Natural killer cell (primary cell): ENCODE data around the gene MTREX. TPM values are rescaled to one million over a fixed set of nuclear protein-coding genes. Genes with fewer than 3 reads are reported as not detected.

Experiments used
- ATAC-seq, 3 donors: fragments of 150-1000 bp in 2 of 3; fragments of 200-7000 bp in 1 of 3; cut with Tn5 transposase; 1 replicate in 1 of 3; 2 replicates in 2 of 3; pipeline ENCODE4 v1.10.0; 2021; ENCODE audit warnings: mild to moderate bottlenecking in 2 of 3, moderate library complexity in 2 of 3
- DNase-seq, 2 donors: peaks; one replicate each; pipeline versions ENCODE4 v3.0.0 to v3.0.0-alpha.2; 2013 to 2021; ENCODE audit warnings: mixed read lengths in 1 of 2
- H3K27ac ChIP-seq: one replicate; pipeline ENCODE4 v1.5.1; 2013; ENCODE audit warnings: mild to moderate bottlenecking, low read length
- H3K27me3 ChIP-seq: one replicate; pipeline ENCODE4 v1.6.1; 2013; ENCODE audit warnings: low read length; ENCODE audit not compliant: control insufficient read depth, insufficient read depth
- H3K36me3 ChIP-seq: one replicate; pipeline ENCODE4 v1.6.1; 2013; ENCODE audit warnings: low read length; ENCODE audit not compliant: control insufficient read depth, insufficient read depth
- H3K4me1 ChIP-seq: one replicate; pipeline ENCODE4 v1.6.1; 2013; ENCODE audit warnings: low read length; ENCODE audit not compliant: control insufficient read depth, insufficient read depth
- H3K4me3 ChIP-seq: one replicate; pipeline ENCODE4 v1.5.1; 2013; ENCODE audit warnings: low read length
- H3K9me3 ChIP-seq: one replicate; pipeline ENCODE4 v1.6.1; 2013; ENCODE audit warnings: low read length; ENCODE audit not compliant: control insufficient read depth, insufficient read depth
- H3K27ac Mint-ChIP-seq, 2 donors: one replicate each; pipeline ENCODE4 v1.8.0; 2022; ENCODE audit warnings: mild to moderate bottlenecking in 2 of 2, mixed read lengths in 2 of 2, moderate library complexity in 1 of 2
- H3K27me3 Mint-ChIP-seq, 2 donors: one replicate each; pipeline ENCODE4 v1.8.0; 2022; ENCODE audit warnings: low read depth in 2 of 2, mixed read lengths in 2 of 2
- H3K36me3 Mint-ChIP-seq: one replicate; pipeline ENCODE4 v1.8.0; 2022; ENCODE audit warnings: mixed read lengths
- H3K4me1 Mint-ChIP-seq, 2 donors: one replicate each; pipeline ENCODE4 v1.8.0; 2022; ENCODE audit warnings: mixed read lengths in 2 of 2
- H3K4me3 Mint-ChIP-seq: one replicate; pipeline ENCODE4 v1.8.0; 2022; ENCODE audit warnings: mild to moderate bottlenecking, moderate library complexity, mixed read lengths
- H3K9me3 Mint-ChIP-seq, 2 donors: one replicate each; pipeline ENCODE4 v1.8.0; 2022; ENCODE audit warnings: mixed read lengths in 2 of 2
- CTCF ChIP-seq: fragments of 200-600 bp; IDR thresholded peaks from one replicate; pipeline ENCODE4 v1.8.0; 2022; ENCODE audit warnings: antibody characterized with exemption
- WGBS: methylation state at CpG from one replicate; pipeline ENCODE4 v1.1.7; 2013; ENCODE audit warnings: missing lambda C conversion rate; ENCODE audit not compliant: insufficient coverage; 5-methylcytosine and 5-hydroxymethylcytosine counted together
- intact Hi-C: fragments of 100-400 bp; cut with micrococcal nuclease; formaldehyde crosslinking; loops from one replicate; pipeline ENCODE4 v1.14.2; 2022
- total RNA-seq, 4 donors: library from RNA; stranded (reverse); fragments of 120-200 nt in 1 of 4; gene quantifications; one replicate each; pipeline versions ENCODE4 v1.2.3 to v1.2.4, GENCODE V29; 2013 to 2022

The MTREX gene
- total RNA-seq, 3 donors from 2014 or later (not counting 1 experiment from before 2014, with no cell fraction given) = 64.5 to 82.2 (median 77.6) TPM

DNA sequence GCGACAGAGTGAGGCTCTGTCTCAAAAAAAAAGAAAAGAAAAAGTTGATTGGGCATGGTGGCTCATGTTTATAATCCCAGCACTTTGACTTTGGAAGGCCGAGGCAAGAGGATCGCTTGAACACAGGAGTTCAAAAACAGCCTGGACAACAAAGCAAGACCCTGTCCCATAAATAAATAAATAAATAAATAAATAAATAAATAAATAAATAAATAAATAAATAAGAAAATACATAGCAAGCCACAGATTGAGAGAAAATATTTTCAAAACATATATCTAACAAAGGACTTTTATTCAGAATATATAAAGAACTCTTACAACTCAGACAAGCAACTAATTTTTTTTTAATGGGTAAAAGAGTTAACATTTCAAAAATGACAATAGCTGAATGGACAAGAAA is 155.8 kb downstream of the MTREX start:
- no peak overlapping the region for H3K27ac Mint-ChIP-seq
- no peak for DNase-seq
- H3K36me3 Mint-ChIP-seq = no peaks in the 10 kb centered on the region
- intact Hi-C loops = no loop called here
- H3K27me3 Mint-ChIP-seq = no peaks in the 10 kb centered on the region
- ATAC-seq = no peak
- no peak for TF ChIP-seq CTCF
- Histone ChIP-seq H3K9me3 (no peaks in the 10 kb centered on the region), H3K36me3 (no peaks in the 10 kb centered on the region), H3K4me1 (no peaks in the 10 kb centered on the region), H3K4me3 (no peak overlapping the region), H3K27me3 (no peaks in the 10 kb centered on the region), H3K27ac (no peak overlapping the region)
- no peaks in the 10 kb centered on the region for H3K9me3 Mint-ChIP-seq
- no peaks in the 10 kb centered on the region for H3K4me1 Mint-ChIP-seq
- WGBS = 100% methylated on average over 1 of the region's 3 CpGs
- H3K4me3 Mint-ChIP-seq = no peak overlapping the region

GRCh38 chr5:55467862-55468551 is 160.2 kb downstream of the MTREX start:
- Histone ChIP-seq H3K27ac (no peak overlapping the region), H3K9me3 (no peaks in the 10 kb centered on the region), H3K27me3 (no peaks in the 10 kb centered on the region), H3K36me3 (no peaks in the 10 kb centered on the region), H3K4me1 (no peaks in the 10 kb centered on the region), H3K4me3 (no peak overlapping the region)
- Mint-ChIP-seq H3K27ac (no peak overlapping the region), H3K36me3 (no peaks in the 10 kb centered on the region), H3K4me1 (no peaks in the 10 kb centered on the region), H3K27me3 (no peaks in the 10 kb centered on the region), H3K4me3 (no peak overlapping the region), H3K9me3 (no peaks in the 10 kb centered on the region)
- no peak for TF ChIP-seq CTCF
- intact Hi-C loops = no loop called here
- ATAC-seq (no peak), DNase-seq (no peak)
- WGBS = 99% methylated on average over 4 of the region's 5 CpGs

DNA sequence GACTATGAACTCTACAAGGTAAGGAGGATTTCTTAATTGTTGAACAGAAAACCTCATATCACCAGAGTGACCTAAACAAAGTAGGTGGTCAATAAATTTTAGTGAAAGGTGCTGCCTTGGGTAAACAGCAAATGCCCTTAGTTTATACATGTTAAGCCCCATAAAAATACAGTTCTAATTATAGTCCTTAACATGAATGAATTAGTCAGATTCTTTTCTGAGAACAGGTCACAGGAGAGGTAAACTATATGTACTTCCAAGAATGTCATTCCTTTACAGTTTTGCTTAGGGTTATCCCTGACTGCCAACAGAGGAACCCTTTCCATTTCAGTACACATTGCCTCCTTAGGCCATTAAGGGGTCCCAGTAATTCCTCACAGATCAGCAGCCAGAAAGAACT is 162.1 kb downstream of the MTREX start:
- Mint-ChIP-seq H3K36me3 (no peaks in the 10 kb centered on the region), H3K9me3 (no peaks in the 10 kb centered on the region), H3K4me3 (no peak overlapping the region), H3K27ac (no peak overlapping the region), H3K27me3 (no peaks in the 10 kb centered on the region), H3K4me1 (no peaks in the 10 kb centered on the region)
- no peak overlapping the region for H3K27ac ChIP-seq
- DNase-seq (no peak), ATAC-seq (no peak)
- H3K4me1 ChIP-seq = no peaks in the 10 kb centered on the region
- no peak for TF ChIP-seq CTCF
- no peak overlapping the region for H3K4me3 ChIP-seq
- intact Hi-C loops = no loop called here
- no peaks in the 10 kb centered on the region for H3K36me3 ChIP-seq
- no peaks in the 10 kb centered on the region for H3K9me3 ChIP-seq
- H3K27me3 ChIP-seq = no peaks in the 10 kb centered on the region

- H3K27me3 Mint-ChIP-seq = no peaks in the 10 kb centered on the region
- no peaks in the 10 kb centered on the region for H3K36me3 Mint-ChIP-seq
- no peaks in the 10 kb centered on the region for H3K4me1 Mint-ChIP-seq
- ATAC-seq (no peak), DNase-seq (no peak)
- no peak for TF ChIP-seq CTCF
- no peak overlapping the region for H3K27ac ChIP-seq
- intact Hi-C loops = no loop called here
- H3K9me3 Mint-ChIP-seq = no peaks in the 10 kb centered on the region
- no peak overlapping the region for H3K27ac Mint-ChIP-seq
- 92% methylated on average over 1 of the region's 1 CpG for WGBS
- H3K4me1 ChIP-seq = no peaks in the 10 kb centered on the region
- no peak overlapping the region for H3K4me3 Mint-ChIP-seq
- H3K4me3 ChIP-seq = no peak overlapping the region
- no peaks in the 10 kb centered on the region for H3K9me3 ChIP-seq
- H3K27me3 ChIP-seq = no peaks in the 10 kb centered on the region
- no peaks in the 10 kb centered on the region for H3K36me3 ChIP-seq
Observed at GRCh38 chr5:55470282-55470681, 162.5 kb downstream of the MTREX start.
